ENCODE measurements around the gene VWC2L. TPM values are rescaled to one million over a fixed set of nuclear protein-coding genes. Genes with fewer than 3 reads are reported as not detected.

The VWC2L gene
- total RNA-seq, 2 donors from 2014 or later: not detected

GRCh38 chr2:214378455-214379103, 32.3 kb upstream of the VWC2L start:
- Histone ChIP-seq H3K27ac (ENCODE audit: low read depth, low read length) (no peak overlapping the region), H3K36me3 (ENCODE audit: control insufficient read depth, insufficient read depth, low read length) (no peaks in the 10 kb centered on the region), H3K9me3 (ENCODE audit: control insufficient read depth, low read length) (no peaks in the 10 kb centered on the region), H3K4me3 (ENCODE audit: low read length) (no peak overlapping the region), H3K9ac (ENCODE audit: extremely low read depth, low read length, poor library complexity, severe bottlenecking) (no peak overlapping the region), H3K27me3 (ENCODE audit: control insufficient read depth, insufficient read depth, low read length, poor library complexity, severe bottlenecking) (no peaks in the 10 kb centered on the region), H3K4me1 (ENCODE audit: control insufficient read depth, insufficient read depth, low read length) (no peaks in the 10 kb centered on the region)
- Mint-ChIP-seq H3K27me3 (ENCODE audit: insufficient read depth) (no peaks in the 10 kb centered on the region), H3K4me3 (no peak overlapping the region), H3K9me3 (no peaks in the 10 kb centered on the region), H3K36me3 (ENCODE audit: low read depth) (no peaks in the 10 kb centered on the region), H3K27ac (no peak overlapping the region), H3K4me1 (peaks cover 2% of the 10 kb centered on the region)
- peak; percentile 60 for TF ChIP-seq CTCF (conservative IDR thresholded peaks at IDR 0.05)
- DNase-seq: peak; percentile 58
- 86 to 87% methylated on average over 3 of the region's 3 CpGs for WGBS, 2 experiments (ENCODE audit: insufficient coverage in 1 of 2, insufficient read length in 1 of 2)

GRCh38 chr2:214379227-214379626, 31.6 kb upstream of the VWC2L start:
- TF ChIP-seq CTCF (conservative IDR thresholded peaks at IDR 0.05): no peak
- Histone ChIP-seq H3K4me3 (ENCODE audit: low read length) (no peak overlapping the region), H3K9me3 (ENCODE audit: control insufficient read depth, low read length) (no peaks in the 10 kb centered on the region), H3K4me1 (ENCODE audit: control insufficient read depth, insufficient read depth, low read length) (no peaks in the 10 kb centered on the region), H3K27me3 (ENCODE audit: control insufficient read depth, insufficient read depth, low read length, poor library complexity, severe bottlenecking) (no peaks in the 10 kb centered on the region), H3K27ac (ENCODE audit: low read depth, low read length) (no peak overlapping the region), H3K36me3 (ENCODE audit: control insufficient read depth, insufficient read depth, low read length) (no peaks in the 10 kb centered on the region), H3K9ac (ENCODE audit: extremely low read depth, low read length, poor library complexity, severe bottlenecking) (no peak overlapping the region)
- Mint-ChIP-seq H3K27me3 (ENCODE audit: insufficient read depth) (no peaks in the 10 kb centered on the region), H3K4me1 (peaks cover 2% of the 10 kb centered on the region), H3K9me3 (no peaks in the 10 kb centered on the region), H3K4me3 (no peak overlapping the region), H3K27ac (no peak overlapping the region), H3K36me3 (ENCODE audit: low read depth) (no peaks in the 10 kb centered on the region)
- 100% methylated on average over 1 of the region's 1 CpG; no CpG with 5 or more reads in 1 of the 2 experiments for whole genome bisulfite sequencing, 2 experiments (ENCODE audit: insufficient coverage in 1 of 2, insufficient read length in 1 of 2)
- DNase-seq: no peak

- no peak for DNase-seq
- TF ChIP-seq CTCF (conservative IDR thresholded peaks at IDR 0.05): no peak
- Histone ChIP-seq H3K27me3 (ENCODE audit: control insufficient read depth, insufficient read depth, low read length, poor library complexity, severe bottlenecking) (no peaks in the 10 kb centered on the region), H3K27ac (ENCODE audit: low read depth, low read length) (no peak overlapping the region), H3K9ac (ENCODE audit: extremely low read depth, low read length, poor library complexity, severe bottlenecking) (no peak overlapping the region), H3K4me1 (ENCODE audit: control insufficient read depth, insufficient read depth, low read length) (no peaks in the 10 kb centered on the region), H3K4me3 (ENCODE audit: low read length) (no peak overlapping the region), H3K36me3 (ENCODE audit: control insufficient read depth, insufficient read depth, low read length) (no peaks in the 10 kb centered on the region), H3K9me3 (ENCODE audit: control insufficient read depth, low read length) (no peaks in the 10 kb centered on the region)
- Mint-ChIP-seq H3K27me3 (ENCODE audit: insufficient read depth) (no peaks in the 10 kb centered on the region), H3K4me3 (no peak overlapping the region), H3K27ac (no peak overlapping the region), H3K9me3 (no peaks in the 10 kb centered on the region), H3K4me1 (no peaks in the 10 kb centered on the region), H3K36me3 (ENCODE audit: low read depth) (no peaks in the 10 kb centered on the region)
- WGBS, 2 experiments (ENCODE audit: insufficient coverage in 1 of 2, insufficient read length in 1 of 2): 81 to 89% methylated on average over 3 to 5 of the region's 5 CpGs
Observed at GRCh38 chr2:214380681-214381080, 30.2 kb upstream of the VWC2L start.

All from endodermal cell (in vitro differentiated cells).